HEK293 (cell line): ENCODE data around the gene BCORL1.

Experiments used
- BCL11B ChIP-seq: fragments of 450-650 bp; formaldehyde crosslinking; IDR thresholded peaks from 2 replicates; pipeline ENCODE4 v1.5.1; 2016; ENCODE audit warnings: low read depth, missing biosample characterization, missing genetic modification characterization
- ZNF394 ChIP-seq: fragments of 450-650 bp; formaldehyde crosslinking; IDR thresholded peaks from 2 replicates; pipeline ENCODE4 v1.5.1; 2016; ENCODE audit warnings: missing biosample characterization, missing genetic modification characterization, mild to moderate bottlenecking, moderate library complexity, borderline replicate concordance
- TF ChIP-seq, protein P1 (sequence below): fragments of 450-650 bp; formaldehyde crosslinking; IDR thresholded peaks from 2 replicates; pipeline ENCODE4 v1.5.1; 2016; ENCODE audit warnings: missing biosample characterization, missing genetic modification characterization

DNA sequence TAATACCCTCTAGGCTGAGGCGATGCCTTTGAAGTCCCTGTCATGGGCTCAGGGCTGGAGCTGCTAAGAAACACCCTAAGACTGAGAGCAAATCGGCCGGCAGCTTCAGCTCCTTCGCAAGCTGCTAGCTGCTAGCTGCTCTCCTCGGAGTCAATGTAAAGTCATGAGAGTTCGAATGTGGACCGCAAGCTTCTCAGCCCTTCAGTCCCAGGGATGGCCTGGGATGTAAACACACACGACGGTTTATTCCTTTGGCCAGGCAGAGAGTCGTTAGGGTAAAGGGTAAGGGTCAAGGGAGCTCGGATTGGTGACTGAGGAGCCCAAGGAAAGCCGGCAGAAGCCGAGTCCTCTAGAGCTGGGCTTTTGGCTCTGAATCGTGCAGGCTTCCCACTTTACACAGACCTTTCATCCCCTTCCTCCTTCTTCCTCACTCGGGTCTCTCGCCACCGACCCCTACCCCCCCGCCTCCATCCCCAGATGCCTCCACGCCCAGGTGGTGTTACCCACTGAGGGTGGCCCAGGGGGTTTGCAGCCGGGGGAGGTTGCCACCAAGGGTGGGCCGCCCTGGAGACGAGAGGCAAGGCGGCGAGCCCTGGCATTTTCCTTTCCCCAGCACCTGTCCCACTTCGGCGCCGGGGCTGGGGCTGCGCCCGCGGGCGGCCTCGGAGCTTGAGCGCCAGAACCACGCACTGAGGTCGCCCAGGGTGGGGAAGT, 3.1 kb upstream of the BCORL1 start:
- TF ChIP-seq, protein P1, sequence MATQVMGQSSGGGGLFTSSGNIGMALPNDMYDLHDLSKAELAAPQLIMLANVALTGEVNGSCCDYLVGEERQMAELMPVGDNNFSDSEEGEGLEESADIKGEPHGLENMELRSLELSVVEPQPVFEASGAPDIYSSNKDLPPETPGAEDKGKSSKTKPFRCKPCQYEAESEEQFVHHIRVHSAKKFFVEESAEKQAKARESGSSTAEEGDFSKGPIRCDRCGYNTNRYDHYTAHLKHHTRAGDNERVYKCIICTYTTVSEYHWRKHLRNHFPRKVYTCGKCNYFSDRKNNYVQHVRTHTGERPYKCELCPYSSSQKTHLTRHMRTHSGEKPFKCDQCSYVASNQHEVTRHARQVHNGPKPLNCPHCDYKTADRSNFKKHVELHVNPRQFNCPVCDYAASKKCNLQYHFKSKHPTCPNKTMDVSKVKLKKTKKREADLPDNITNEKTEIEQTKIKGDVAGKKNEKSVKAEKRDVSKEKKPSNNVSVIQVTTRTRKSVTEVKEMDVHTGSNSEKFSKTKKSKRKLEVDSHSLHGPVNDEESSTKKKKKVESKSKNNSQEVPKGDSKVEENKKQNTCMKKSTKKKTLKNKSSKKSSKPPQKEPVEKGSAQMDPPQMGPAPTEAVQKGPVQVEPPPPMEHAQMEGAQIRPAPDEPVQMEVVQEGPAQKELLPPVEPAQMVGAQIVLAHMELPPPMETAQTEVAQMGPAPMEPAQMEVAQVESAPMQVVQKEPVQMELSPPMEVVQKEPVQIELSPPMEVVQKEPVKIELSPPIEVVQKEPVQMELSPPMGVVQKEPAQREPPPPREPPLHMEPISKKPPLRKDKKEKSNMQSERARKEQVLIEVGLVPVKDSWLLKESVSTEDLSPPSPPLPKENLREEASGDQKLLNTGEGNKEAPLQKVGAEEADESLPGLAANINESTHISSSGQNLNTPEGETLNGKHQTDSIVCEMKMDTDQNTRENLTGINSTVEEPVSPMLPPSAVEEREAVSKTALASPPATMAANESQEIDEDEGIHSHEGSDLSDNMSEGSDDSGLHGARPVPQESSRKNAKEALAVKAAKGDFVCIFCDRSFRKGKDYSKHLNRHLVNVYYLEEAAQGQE (tag by site-specific recombination) = no peak
- TF ChIP-seq BCL11B (tag by site-specific recombination) (no peak), ZNF394 (tag by site-specific recombination) (no peak)
